K562 (cell line): ENCODE results near the gene BBOX1. TPM values are rescaled to one million over a fixed set of nuclear protein-coding genes. Genes with fewer than 3 reads are reported as not detected.

Source experiments
- ATAC-seq: fragments of 200-7000 bp; cut with Tn5 transposase; 3 replicates; pipeline ENCODE4 v1.9.1; 2020; ENCODE audit warnings: moderate library complexity
- BruUV-seq: library from RNA; stranded (reverse); fragments of 400-500 nt; replicated peaks from 2 replicates; lab custom pipeline; 2021; lab: Mats Ljungman, UMichigan
- CTCF ChIA-PET: fragments of 300-600 bp; formaldehyde crosslinking; extraction: SDS; loops from one replicate; lab custom pipeline; 2021; ENCODE audit warnings: low intra/inter-chr PET ratio; lab: Yijun Ruan, JAX
- POLR2A ChIA-PET: fragments of 300-600, 350-650 bp; sonication (Branson Sonifier 250); formaldehyde crosslinking; extraction: SDS; loops from one replicate; lab custom pipeline; 2021; ENCODE audit warnings: antibody characterized with exemption, inconsistent platforms; lab: Yijun Ruan, JAX
- DNase-seq, 4 experiments: peaks; one replicate each; pipeline versions ENCODE4 v3.0.0 to v3.0.0-alpha.2; 2011 to 2018; ENCODE audit warnings: low spot score in 3 of 4, mixed read lengths in 3 of 4; ENCODE audit errors: extremely low read depth in 1 of 4
- FAIRE-seq: peaks from 2 replicates; lab custom pipeline; 2011; peaks lifted over from hg19 to GRCh38; lab: Jason Lieb, UNC
- H2AFZ ChIP-seq: 2 replicates; pipeline ENCODE4 v1.6.0; 2011; ENCODE audit warnings: low read depth, low read length, control low read depth, inconsistent platforms
- H3K27ac ChIP-seq: fragments of 200-600 bp; 3 replicates; pipeline ENCODE4 v1.8.0; 2011; ENCODE audit warnings: low read depth, mild to moderate bottlenecking, control low read depth, inconsistent platforms, low read length, moderate library complexity, mixed read lengths; ENCODE audit errors: extremely low read depth
- H3K27me3 ChIP-seq, 2 experiments: fragments of 300-600 bp in 1 of 2; 2 replicates in 1 of 2; 3 replicates in 1 of 2; pipeline versions ENCODE4 v1.6.0 to v1.8.0; 2011; ENCODE audit warnings: inconsistent platforms in 2 of 2, low read length in 2 of 2, mild to moderate bottlenecking in 1 of 2, mixed read lengths in 1 of 2, moderate library complexity in 1 of 2; ENCODE audit not compliant: control insufficient read depth in 2 of 2, insufficient read depth in 2 of 2
- H3K36me3 ChIP-seq: fragments of 300-600 bp; 3 replicates; pipeline ENCODE4 v1.8.0; 2011; ENCODE audit warnings: mild to moderate bottlenecking, low read length, inconsistent platforms; ENCODE audit not compliant: control insufficient read depth, insufficient read depth
- H3K4me1 ChIP-seq, 2 experiments: fragments of 200-600 bp in 1 of 2; replicated peaks in 1 of 2; 2 replicates in 1 of 2; 3 replicates in 1 of 2; pipeline versions ENCODE4 v1.5.1 to v1.8.0; 2011; ENCODE audit warnings: inconsistent platforms in 2 of 2, low read length in 2 of 2, mild to moderate bottlenecking in 1 of 2, mixed read lengths in 1 of 2, moderate library complexity in 1 of 2; ENCODE audit not compliant: control insufficient read depth in 2 of 2, insufficient read depth in 2 of 2
- H3K4me2 ChIP-seq: 2 replicates; pipeline ENCODE4 v1.6.1; 2011; ENCODE audit warnings: low read length, control low read depth, inconsistent platforms, mixed read lengths; ENCODE audit not compliant: insufficient read depth
- H3K4me3 ChIP-seq: fragments of 200-600 bp; sonication (generic), shearing (Covaris generic); 2 replicates; pipeline ENCODE4 v1.5.1; 2016; ENCODE audit warnings: control low read depth, inconsistent platforms
- H3K79me2 ChIP-seq: fragments of 200-600 bp; 3 replicates; pipeline ENCODE4 v1.8.0; 2011; ENCODE audit warnings: low read length, inconsistent platforms; ENCODE audit not compliant: control insufficient read depth, insufficient read depth
- H3K9ac ChIP-seq, 2 experiments: 2 replicates each; pipeline versions ENCODE4 v1.6.0 to v1.6.1; 2011; ENCODE audit warnings: low read depth in 2 of 2, low read length in 2 of 2, control low read depth in 1 of 2, inconsistent platforms in 1 of 2, mild to moderate bottlenecking in 1 of 2, mixed read lengths in 1 of 2; ENCODE audit not compliant: insufficient read depth in 1 of 2
- H3K9me1 ChIP-seq: one replicate; pipeline ENCODE4 v1.6.0; 2011; ENCODE audit warnings: inconsistent platforms, mild to moderate bottlenecking, low read length, moderate library complexity; ENCODE audit not compliant: control insufficient read depth, insufficient read depth
- H3K9me3 ChIP-seq: replicated peaks from 2 replicates; pipeline ENCODE4 v1.5.1; 2011; ENCODE audit warnings: low read depth, low read length, inconsistent platforms; ENCODE audit not compliant: control insufficient read depth, insufficient read depth
- H4K20me1 ChIP-seq: replicated peaks from 2 replicates; pipeline ENCODE4 v1.6.1; 2011; ENCODE audit warnings: low read length, inconsistent platforms, mixed read lengths; ENCODE audit not compliant: control insufficient read depth, insufficient read depth
- KAT2B ChIP-seq: IDR thresholded peaks from one replicate; pipeline ENCODE4 v1.6.1; 2012; ENCODE audit warnings: low read depth, mild to moderate bottlenecking, control low read depth, inconsistent platforms, low read length, moderate library complexity
- MAFK ChIP-seq: IDR thresholded peaks from 2 replicates; pipeline ENCODE4 v1.6.1; 2011; ENCODE audit warnings: low read length, improper control_type of control experiment
- MECOM ChIP-seq: fragments of 250-450 bp; sonication (Bioruptor Pico); IDR thresholded peaks from 2 replicates; pipeline ENCODE4 v1.8.0; 2022; ENCODE audit warnings: inconsistent platforms
- NCOR1 ChIP-seq: fragments of 450-650 bp; IDR thresholded peaks from 2 replicates; pipeline ENCODE4 v1.6.1; 2016; ENCODE audit warnings: mild to moderate bottlenecking, moderate library complexity
- WGBS: fragments of 100-300 bp; shearing (Covaris generic); methylation state at CpG from one replicate; pipeline ENCODE4 v1.1.6; 2016; ENCODE audit warnings: low coverage, mixed read lengths; ENCODE audit not compliant: insufficient coverage; ENCODE audit errors: missing lambda C conversion rate; 5-methylcytosine and 5-hydroxymethylcytosine counted together
- in situ Hi-C: fragments of 300-500 bp; cut with MboI; formaldehyde crosslinking; loops from 4 replicates; pipeline ENCODE4 v1.15.0; 2018; ENCODE audit warnings: inconsistent platforms, mixed read lengths
- intact Hi-C: fragments of 100-400 bp; cut with micrococcal nuclease; formaldehyde crosslinking; loops from 2 replicates; pipeline ENCODE4 v1.14.2; 2022
- polyA plus RNA-seq, 8 experiments: library from polyadenylated mRNA; depleted of rRNA in 4 of 8; stranded (reverse) in 5 of 8; unstranded in 3 of 8; fragments of >200 nt; fragmentation: Nextera tagmentation in 2 of 8; fragmentation: Illumina TruSeq in 1 of 8; extraction: Ambion mirVana in 2 of 8; extraction: Trizol in 1 of 8; gene quantifications; 2 replicates each; pipeline versions ENCODE4 v1.2.1 to v1.2.3, GENCODE V29; 2011 to 2014; ENCODE audit warnings: inconsistent platforms in 1 of 8, missing spikeins in 1 of 8
- total RNA-seq, 7 experiments: library from RNA; depleted of rRNA in 6 of 7; stranded (reverse); fragments of >200 nt in 6 of 7; fragmentation: Illumina TruSeq in 2 of 7; extraction: Trizol in 2 of 7; gene quantifications; 2 replicates each; pipeline versions ENCODE4 v1.2.1 to v1.2.3, GENCODE V29; 2011 to 2021; ENCODE audit warnings: low replicate concordance in 1 of 7
- TF ChIP-seq, protein P1 (sequence below), 2 experiments: IDR thresholded peaks in 1 of 2; conservative IDR thresholded peaks in 1 of 2; 2 replicates each; pipeline ENCODE4 v1.6.1; 2016; ENCODE audit warnings: low read depth in 2 of 2, mild to moderate bottlenecking in 1 of 2, missing compliant biosample characterization in 1 of 2, missing genetic modification characterization in 1 of 2, moderate library complexity in 1 of 2

Gene BBOX1
- total and polyA plus RNA-seq, 9 of the 15 experiments (the other 6 are each of a cell fraction or from before 2014, with no cell fraction given): not detected

DNA sequence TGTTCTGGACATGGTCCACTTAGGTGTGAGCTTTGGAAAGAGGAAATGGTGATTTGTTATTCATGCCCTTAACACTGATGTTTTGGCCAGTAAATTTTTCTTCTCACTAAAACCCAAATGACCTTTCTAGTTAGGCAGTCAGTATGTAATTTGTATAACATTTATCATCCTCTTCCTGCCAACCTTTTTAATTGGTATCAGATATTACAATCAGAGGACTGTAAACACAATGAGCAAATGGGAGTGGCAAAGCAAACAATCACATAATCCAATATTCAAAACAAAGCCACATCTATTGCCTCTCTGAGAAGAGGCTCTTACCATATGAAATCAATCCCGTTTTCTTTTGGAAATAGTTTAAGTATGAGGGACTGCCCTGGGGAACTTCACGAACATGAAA lies 49.1 kb downstream of the BBOX1 start:
- no peak overlapping the region for H2AFZ ChIP-seq
- ChIA-PET CTCF (no interaction called here), POLR2A (no interaction called here)
- WGBS: 0% methylated on average over 2 of the region's 2 CpGs
- intact Hi-C loops: no loop called here
- in situ Hi-C loops: no loop called here
- no peak for FAIRE-seq
- no peaks in the 10 kb centered on the region for H4K20me1 ChIP-seq
- H3K9me3 ChIP-seq: no peaks in the 10 kb centered on the region
- H3K27me3 ChIP-seq: no peaks in the 10 kb centered on the region
- H3K4me2 ChIP-seq: no peak overlapping the region
- no peak overlapping the region for H3K9ac ChIP-seq
- no peaks in the 10 kb centered on the region for H3K36me3 ChIP-seq
- H3K4me1 ChIP-seq: no peaks in the 10 kb centered on the region
- no peak overlapping the region for H3K27ac ChIP-seq
- no peaks in the 10 kb centered on the region for H3K79me2 ChIP-seq
- DNase-seq: no peak
- H3K4me3 ChIP-seq: no peak overlapping the region
- no peak for ATAC-seq
- BruUV-seq: no TSS peak
- TF ChIP-seq NCOR1 (no peak), MAFK (no peak), MECOM (no peak), KAT2B (no peak)
- TF ChIP-seq, protein P1, sequence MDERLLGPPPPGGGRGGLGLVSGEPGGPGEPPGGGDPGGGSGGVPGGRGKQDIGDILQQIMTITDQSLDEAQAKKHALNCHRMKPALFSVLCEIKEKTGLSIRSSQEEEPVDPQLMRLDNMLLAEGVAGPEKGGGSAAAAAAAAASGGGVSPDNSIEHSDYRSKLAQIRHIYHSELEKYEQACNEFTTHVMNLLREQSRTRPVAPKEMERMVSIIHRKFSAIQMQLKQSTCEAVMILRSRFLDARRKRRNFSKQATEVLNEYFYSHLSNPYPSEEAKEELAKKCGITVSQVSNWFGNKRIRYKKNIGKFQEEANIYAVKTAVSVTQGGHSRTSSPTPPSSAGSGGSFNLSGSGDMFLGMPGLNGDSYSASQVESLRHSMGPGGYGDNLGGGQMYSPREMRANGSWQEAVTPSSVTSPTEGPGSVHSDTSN (CRISPR knock-in tag; IDR thresholded peaks at IDR 0.05; ENCODE audit: low read depth): no peak
- TF ChIP-seq, protein P1 (tag; conservative IDR thresholded peaks at IDR 0.05; ENCODE audit: low read depth): no peak
- H3K9me1 ChIP-seq: no peaks in the 10 kb centered on the region
